Epithelial cell of esophagus (primary cell): ENCODE measurements around the gene MED29.

Experiments used
- DNase-seq: peaks from one replicate; pipeline ENCODE4 v3.0.0; 2010; ENCODE audit warnings: low read depth
- H3K4me3 ChIP-seq: 2 replicates; pipeline ENCODE4 v1.5.1; 2011; ENCODE audit warnings: mild to moderate bottlenecking, low read length, control low read depth
- TF ChIP-seq, protein P1 (sequence below): IDR thresholded peaks from 2 replicates; pipeline ENCODE4 v1.5.1; 2011; ENCODE audit warnings: low read depth, mild to moderate bottlenecking, low read length, control low read depth, inconsistent platforms; ENCODE audit not compliant: insufficient read depth; ENCODE audit errors: missing control alignments

Gene MED29

DNA sequence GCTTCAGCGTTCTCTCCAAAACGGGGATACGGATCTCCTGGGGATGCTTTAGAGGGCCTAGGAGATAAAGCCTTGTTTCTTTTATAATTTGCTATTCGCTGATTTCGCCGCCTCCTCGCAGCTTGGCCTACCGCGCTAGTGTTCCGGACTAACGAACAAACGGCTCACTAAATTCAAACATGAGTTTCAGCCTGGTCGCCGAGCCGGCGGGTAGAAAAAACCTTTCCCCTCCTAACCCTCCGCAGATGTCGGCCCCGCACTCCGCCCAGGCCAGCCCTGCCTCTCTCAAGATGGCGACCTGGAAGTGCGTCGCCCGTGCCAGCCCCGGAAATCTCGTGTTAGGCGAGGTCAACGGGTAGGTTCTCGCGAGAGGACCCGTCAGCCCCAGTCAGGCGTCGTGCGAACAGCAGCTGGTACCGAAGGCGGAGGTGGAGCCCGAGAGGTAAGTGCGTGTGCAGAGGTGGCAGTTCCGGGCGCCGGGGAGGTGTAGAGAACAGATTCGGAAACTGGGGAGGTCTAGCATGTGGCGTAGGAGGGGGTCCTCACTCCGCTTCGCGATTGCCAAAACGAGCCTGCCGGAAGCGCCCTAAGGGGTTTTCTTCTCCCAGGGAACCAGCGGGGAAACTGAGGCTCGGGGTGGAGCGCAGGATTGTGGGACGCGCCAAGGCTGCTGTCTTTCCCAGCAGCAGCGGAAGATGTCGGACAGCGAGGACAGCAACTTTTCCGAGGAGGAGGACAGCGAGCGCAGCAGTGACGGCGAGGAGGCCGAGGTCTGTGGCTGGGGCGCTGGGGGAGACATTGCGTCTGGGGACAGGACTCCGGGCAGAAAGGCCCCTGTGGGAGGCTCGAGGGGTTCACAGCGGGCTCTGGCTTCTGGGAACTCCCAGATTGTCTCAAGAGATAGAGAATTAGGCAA is 54.3 kb downstream of the MED29 start, which contains the start of gene SUPT5H:
Gene SUPT5H (plus strand): TSS at position 387 of the 916 bp plus-strand sequence. CDS start 309 bp downstream, at position 696.
- TF ChIP-seq, protein P1, sequence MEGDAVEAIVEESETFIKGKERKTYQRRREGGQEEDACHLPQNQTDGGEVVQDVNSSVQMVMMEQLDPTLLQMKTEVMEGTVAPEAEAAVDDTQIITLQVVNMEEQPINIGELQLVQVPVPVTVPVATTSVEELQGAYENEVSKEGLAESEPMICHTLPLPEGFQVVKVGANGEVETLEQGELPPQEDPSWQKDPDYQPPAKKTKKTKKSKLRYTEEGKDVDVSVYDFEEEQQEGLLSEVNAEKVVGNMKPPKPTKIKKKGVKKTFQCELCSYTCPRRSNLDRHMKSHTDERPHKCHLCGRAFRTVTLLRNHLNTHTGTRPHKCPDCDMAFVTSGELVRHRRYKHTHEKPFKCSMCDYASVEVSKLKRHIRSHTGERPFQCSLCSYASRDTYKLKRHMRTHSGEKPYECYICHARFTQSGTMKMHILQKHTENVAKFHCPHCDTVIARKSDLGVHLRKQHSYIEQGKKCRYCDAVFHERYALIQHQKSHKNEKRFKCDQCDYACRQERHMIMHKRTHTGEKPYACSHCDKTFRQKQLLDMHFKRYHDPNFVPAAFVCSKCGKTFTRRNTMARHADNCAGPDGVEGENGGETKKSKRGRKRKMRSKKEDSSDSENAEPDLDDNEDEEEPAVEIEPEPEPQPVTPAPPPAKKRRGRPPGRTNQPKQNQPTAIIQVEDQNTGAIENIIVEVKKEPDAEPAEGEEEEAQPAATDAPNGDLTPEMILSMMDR: no peak
- DNase-seq: peak; percentile 99
- H3K4me3 ChIP-seq: peak within 1 kb of the TSS; percentile 97

DNA sequence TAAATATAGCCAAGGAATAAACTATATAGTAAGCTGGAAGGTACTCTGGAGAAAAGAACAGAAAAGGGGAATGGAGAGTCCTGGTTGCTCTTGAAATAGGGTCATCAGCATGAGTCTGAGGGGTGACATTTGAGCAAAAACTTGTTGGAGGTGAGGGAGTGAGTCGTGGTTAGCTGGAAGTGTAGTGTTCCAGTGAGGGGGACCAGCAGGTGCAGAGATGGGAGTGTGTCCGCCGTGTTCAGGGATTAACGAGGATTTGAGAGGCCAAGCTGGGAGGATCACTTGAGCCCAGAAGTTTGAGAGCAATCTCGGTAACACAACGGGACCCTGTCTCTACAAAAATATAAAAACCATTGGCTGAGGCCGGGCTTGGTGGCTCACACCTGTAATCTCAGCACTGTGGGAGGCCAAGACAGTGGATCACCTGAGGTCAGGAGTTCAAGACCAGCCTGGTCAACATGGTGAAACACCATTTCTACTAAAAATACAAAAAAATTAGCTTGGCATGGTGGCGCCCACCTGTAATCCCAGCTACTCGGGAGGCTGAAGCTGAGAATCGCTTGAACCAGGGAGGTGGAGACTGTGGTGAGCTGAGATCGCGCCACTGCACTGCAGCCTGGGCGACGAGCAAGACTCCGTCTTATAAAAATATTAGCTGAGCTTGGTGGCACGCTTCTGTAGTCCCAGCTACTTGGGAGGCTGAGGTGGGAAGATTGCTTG is 55.3 kb downstream of the MED29 start:
- no peak for DNase-seq
- peak overlapping the region; percentile 97 for H3K4me3 ChIP-seq
- TF ChIP-seq, protein P1: no peak

DNA sequence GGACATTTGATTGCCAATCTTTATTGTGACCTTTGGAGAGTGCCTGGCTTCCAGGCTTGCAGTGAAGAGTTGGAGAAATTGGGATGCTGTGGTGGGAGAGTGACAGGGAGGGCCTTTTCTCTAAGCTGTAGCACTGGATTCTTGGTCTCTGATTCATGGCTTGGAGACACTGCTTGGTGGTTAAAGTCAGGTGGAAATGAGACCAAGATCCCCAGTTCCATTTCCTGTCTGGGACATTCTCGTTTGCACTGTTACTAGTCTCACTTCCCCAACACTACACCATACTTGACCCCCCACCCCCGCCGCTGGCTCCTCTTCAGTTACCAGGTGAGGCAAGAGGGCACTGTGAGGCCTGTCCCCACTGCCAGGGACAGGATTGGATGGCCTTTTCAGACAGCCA is 57.1 kb downstream of the MED29 start:
- H3K4me3 ChIP-seq: no peak overlapping the region
- TF ChIP-seq, protein P1: no peak
- peak; percentile 64 for DNase-seq

DNA sequence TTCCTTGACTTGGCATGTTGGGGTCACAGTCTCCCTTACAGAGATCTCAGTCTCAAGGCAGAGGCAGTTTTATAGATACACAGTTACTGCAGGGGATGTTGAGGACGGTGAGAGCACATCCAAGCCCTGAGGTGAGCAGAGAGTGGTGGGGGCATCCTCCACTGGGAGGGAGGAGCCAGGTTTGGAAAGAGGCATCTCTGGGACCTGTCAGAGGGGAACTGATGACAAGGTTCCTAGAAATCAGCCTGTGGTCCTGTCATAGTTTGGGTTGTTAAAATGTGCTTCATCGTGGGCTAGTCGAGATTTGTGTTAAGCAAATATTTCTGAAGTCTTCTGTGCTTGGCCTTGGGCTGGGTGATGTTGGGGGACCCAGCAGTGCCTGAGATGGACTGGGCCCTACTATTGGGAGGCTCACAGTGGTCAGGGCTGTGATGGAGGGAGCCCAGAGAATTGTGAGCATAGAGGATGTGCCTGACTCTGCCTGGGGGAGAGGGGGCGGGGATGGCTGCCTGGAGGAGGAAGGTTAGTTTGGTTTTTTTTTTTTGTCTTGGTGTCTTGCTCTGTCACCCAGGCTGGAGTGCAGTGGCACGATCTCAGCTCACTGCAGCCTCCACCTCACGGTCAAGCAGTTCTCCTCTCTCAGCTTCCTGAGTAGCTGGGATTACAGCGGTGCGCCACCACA is 58.1 kb downstream of the MED29 start:
- TF ChIP-seq, protein P1: no peak
- DNase-seq: no peak
- H3K4me3 ChIP-seq: no peak overlapping the region
